ENCODE data around the gene RUNX2. TPM values are rescaled to one million over a fixed set of nuclear protein-coding genes. Genes with fewer than 3 reads are reported as not detected.

The RUNX2 gene
- polyA plus RNA-seq, 1 of the 3 experiments (the other 2 are of a cell fraction): 4.4 TPM

DNA sequence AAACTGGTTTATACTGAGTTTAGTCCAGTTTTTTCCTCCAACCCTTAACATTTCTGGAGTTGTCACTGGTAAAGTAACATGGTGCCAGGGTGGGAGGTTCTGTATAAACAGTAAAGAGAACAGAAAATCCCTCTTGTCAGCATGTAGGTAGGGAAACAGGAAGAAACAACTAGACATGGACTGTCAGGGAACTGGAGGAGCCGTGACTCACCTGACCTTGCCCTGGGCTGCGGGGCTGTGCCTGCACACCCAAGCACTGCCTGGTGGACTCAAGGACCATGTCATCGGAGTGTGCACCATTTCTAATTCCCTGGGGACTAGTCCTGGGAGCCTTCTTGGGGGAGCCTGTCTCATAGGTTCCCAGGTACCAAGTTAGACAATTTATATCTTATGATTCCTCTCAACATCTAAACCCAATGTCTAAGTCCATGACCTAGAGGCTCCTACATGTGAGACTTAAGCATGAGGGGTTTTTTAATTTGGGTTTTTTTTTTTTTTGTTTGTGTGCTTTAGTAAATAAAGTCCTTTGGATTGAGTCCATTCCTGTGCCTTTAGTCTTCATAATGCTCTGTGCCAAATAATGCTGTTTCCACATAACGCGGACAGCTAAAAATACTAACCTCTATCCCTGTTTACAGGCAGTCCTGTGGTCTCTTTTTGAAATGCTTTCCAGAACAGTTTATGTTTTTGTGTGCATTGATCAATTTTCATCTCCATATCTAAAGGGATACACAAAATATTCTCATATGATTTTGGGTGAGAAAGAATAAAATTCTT, 186.5 kb downstream of the RUNX2 start:
- no peak for DNase-seq
- H3K4me1 ChIP-seq (ENCODE audit: control insufficient read depth in 1 of 2, insufficient read depth in 2 of 2, low read depth in 1 of 2, low read length in 1 of 2): no peaks in the 10 kb centered on the region; a peak in 1 of 4 replicates
- H3K27ac ChIP-seq (ENCODE audit: low read depth in 2 of 2, low read length in 1 of 2): no peak overlapping the region
- no peak overlapping the region for H3K4me2 ChIP-seq
- CTCF ChIA-PET: no interaction called here
- H3K9me3 ChIP-seq: no peaks in the 10 kb centered on the region
- POLR2A ChIA-PET: no interaction called here
- WGBS (ENCODE audit: low lambda C conversion rate): 77% methylated on average over 4 of the region's 5 CpGs
- H3K9ac ChIP-seq: no peak overlapping the region
- H3K79me2 ChIP-seq (ENCODE audit: insufficient read depth): no peaks in the 10 kb centered on the region
- H2AFZ ChIP-seq (ENCODE audit: low read depth): no peak overlapping the region
- H3K27me3 ChIP-seq (ENCODE audit: insufficient read depth): no peaks in the 10 kb centered on the region
- no peak overlapping the region for H3K4me3 ChIP-seq (ENCODE audit: low read depth in 2 of 2, low read length in 1 of 2)
- H3F3A ChIP-seq (replicated peaks; ENCODE audit: insufficient read depth): no peaks in the 10 kb centered on the region
- H3K36me3 ChIP-seq (replicated peaks in 1 of 2; ENCODE audit: control insufficient read depth in 1 of 2, insufficient read depth in 2 of 2, low read length in 1 of 2): peaks cover 4 to 6% of the 10 kb centered on the region in 2 experiments
- H3K9me2 ChIP-seq: no peaks in the 10 kb centered on the region
- no peaks in the 10 kb centered on the region for H4K20me1 ChIP-seq (ENCODE audit: insufficient read depth)
- TF ChIP-seq FOSL2 (IDR thresholded peaks at IDR 0.05; ENCODE audit: borderline replicate concordance, low read depth) (no peak), EP300 (IDR thresholded peaks at IDR 0.05; ENCODE audit: borderline replicate concordance in 1 of 2, low read depth in 1 of 2, low read length in 1 of 2) (no peak), MXI1 (IDR thresholded peaks at IDR 0.05; ENCODE audit: low read depth, low read length) (no peak), FOXJ3 (CRISPR knock-in tag; IDR thresholded peaks at IDR 0.05) (no peak), YY1 (IDR thresholded peaks at IDR 0.05; ENCODE audit: low read depth) (no peak), RXRA (IDR thresholded peaks at IDR 0.05; ENCODE audit: borderline replicate concordance, low read depth) (no peak), POLR2AphosphoS5 (IDR thresholded peaks at IDR 0.05; ENCODE audit: low read depth, low read length) (no peak), SIN3A (IDR thresholded peaks at IDR 0.05; ENCODE audit: borderline replicate concordance, low read depth, low read length) (no peak), GATA2 (CRISPR knock-in tag; IDR thresholded peaks at IDR 0.05) (no peak)
- TF ChIP-seq, protein P1, sequence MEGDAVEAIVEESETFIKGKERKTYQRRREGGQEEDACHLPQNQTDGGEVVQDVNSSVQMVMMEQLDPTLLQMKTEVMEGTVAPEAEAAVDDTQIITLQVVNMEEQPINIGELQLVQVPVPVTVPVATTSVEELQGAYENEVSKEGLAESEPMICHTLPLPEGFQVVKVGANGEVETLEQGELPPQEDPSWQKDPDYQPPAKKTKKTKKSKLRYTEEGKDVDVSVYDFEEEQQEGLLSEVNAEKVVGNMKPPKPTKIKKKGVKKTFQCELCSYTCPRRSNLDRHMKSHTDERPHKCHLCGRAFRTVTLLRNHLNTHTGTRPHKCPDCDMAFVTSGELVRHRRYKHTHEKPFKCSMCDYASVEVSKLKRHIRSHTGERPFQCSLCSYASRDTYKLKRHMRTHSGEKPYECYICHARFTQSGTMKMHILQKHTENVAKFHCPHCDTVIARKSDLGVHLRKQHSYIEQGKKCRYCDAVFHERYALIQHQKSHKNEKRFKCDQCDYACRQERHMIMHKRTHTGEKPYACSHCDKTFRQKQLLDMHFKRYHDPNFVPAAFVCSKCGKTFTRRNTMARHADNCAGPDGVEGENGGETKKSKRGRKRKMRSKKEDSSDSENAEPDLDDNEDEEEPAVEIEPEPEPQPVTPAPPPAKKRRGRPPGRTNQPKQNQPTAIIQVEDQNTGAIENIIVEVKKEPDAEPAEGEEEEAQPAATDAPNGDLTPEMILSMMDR (IDR thresholded peaks at IDR 0.05): no peak
- TF ChIP-seq, protein P2, sequence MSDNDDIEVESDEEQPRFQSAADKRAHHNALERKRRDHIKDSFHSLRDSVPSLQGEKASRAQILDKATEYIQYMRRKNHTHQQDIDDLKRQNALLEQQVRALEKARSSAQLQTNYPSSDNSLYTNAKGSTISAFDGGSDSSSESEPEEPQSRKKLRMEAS (IDR thresholded peaks at IDR 0.05; ENCODE audit: low read depth): no peak

DNA sequence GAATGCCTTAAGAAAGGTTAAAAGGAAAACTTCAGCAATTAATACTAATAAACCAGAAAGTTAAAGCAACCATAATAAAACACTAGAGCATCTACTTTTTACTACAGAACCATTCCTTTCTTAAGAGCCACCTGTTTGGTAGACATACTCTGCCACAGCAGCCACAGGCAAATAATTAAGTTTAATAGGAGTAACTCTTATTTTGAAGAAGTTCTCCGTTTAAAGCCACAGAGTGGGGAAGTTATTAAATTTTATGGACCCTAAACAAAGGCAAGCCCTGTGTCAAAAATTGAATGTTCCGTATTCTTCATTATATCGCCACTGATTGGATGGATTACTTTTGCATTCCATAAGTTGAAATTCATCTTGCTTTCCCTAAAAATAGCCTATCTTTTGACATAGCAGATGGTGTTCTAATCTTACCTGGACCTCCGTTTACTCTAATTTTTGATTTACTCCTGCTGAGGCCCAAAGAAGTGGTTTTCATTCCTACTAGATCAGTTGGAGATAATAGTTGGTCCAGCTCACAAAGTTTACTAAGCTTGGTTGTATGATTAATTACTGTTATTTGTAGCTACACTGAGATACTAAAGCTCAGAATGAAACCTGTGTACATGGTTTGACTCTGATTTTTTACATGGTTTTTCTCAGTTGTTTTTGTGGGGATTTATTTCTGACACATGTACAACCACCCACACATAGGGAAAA, 190.0 kb downstream of the RUNX2 start:
- H3K9me2 ChIP-seq: no peaks in the 10 kb centered on the region
- TF ChIP-seq, protein P3, sequence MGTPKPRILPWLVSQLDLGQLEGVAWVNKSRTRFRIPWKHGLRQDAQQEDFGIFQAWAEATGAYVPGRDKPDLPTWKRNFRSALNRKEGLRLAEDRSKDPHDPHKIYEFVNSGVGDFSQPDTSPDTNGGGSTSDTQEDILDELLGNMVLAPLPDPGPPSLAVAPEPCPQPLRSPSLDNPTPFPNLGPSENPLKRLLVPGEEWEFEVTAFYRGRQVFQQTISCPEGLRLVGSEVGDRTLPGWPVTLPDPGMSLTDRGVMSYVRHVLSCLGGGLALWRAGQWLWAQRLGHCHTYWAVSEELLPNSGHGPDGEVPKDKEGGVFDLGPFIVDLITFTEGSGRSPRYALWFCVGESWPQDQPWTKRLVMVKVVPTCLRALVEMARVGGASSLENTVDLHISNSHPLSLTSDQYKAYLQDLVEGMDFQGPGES (IDR thresholded peaks at IDR 0.05; ENCODE audit: low read depth, low read length): no peak
- TF ChIP-seq, protein P4, sequence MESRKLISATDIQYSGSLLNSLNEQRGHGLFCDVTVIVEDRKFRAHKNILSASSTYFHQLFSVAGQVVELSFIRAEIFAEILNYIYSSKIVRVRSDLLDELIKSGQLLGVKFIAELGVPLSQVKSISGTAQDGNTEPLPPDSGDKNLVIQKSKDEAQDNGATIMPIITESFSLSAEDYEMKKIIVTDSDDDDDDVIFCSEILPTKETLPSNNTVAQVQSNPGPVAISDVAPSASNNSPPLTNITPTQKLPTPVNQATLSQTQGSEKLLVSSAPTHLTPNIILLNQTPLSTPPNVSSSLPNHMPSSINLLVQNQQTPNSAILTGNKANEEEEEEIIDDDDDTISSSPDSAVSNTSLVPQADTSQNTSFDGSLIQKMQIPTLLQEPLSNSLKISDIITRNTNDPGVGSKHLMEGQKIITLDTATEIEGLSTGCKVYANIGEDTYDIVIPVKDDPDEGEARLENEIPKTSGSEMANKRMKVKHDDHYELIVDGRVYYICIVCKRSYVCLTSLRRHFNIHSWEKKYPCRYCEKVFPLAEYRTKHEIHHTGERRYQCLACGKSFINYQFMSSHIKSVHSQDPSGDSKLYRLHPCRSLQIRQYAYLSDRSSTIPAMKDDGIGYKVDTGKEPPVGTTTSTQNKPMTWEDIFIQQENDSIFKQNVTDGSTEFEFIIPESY (IDR thresholded peaks at IDR 0.05; ENCODE audit: borderline replicate concordance, low read depth): no peak
- no peaks in the 10 kb centered on the region for H3F3A ChIP-seq (replicated peaks; ENCODE audit: insufficient read depth)
- DNase-seq: no peak
- H4K20me1 ChIP-seq (ENCODE audit: insufficient read depth): no peaks in the 10 kb centered on the region
- H3K27ac ChIP-seq (ENCODE audit: low read depth in 2 of 2, low read length in 1 of 2): no peak overlapping the region
- peaks cover 2 to 6% of the 10 kb centered on the region in 2 experiments for H3K36me3 ChIP-seq (replicated peaks in 1 of 2; ENCODE audit: control insufficient read depth in 1 of 2, insufficient read depth in 2 of 2, low read length in 1 of 2)
- no peaks in the 10 kb centered on the region for H3K27me3 ChIP-seq (ENCODE audit: insufficient read depth)
- no peak overlapping the region for H3K9ac ChIP-seq
- POLR2A ChIA-PET: no interaction called here
- 59% methylated on average over 4 of the region's 4 CpGs for WGBS (ENCODE audit: low lambda C conversion rate)
- H3K9me3 ChIP-seq: no peaks in the 10 kb centered on the region
- H3K79me2 ChIP-seq (ENCODE audit: insufficient read depth): no peaks in the 10 kb centered on the region
- H3K4me2 ChIP-seq: no peak overlapping the region
- CTCF ChIA-PET: interaction anchor here (1.2 kb wide), 1 partner anchor 18 kb away, joined by 4 read pairs; no protein-coding TSS in a partner anchor
- H3K4me3 ChIP-seq (ENCODE audit: low read depth in 2 of 2, low read length in 1 of 2): no peak overlapping the region
- peaks cover 0 to 16% of the 10 kb centered on the region in 2 experiments; a peak in 1 of 4 replicates for H3K4me1 ChIP-seq (ENCODE audit: control insufficient read depth in 1 of 2, insufficient read depth in 2 of 2, low read depth in 1 of 2, low read length in 1 of 2)
- no peak overlapping the region for H2AFZ ChIP-seq (ENCODE audit: low read depth)
